Globus pallidus (tissue), 1 donor: ENCODE data around the gene ADCY2.

Source experiments
- DNase-seq: peaks from one replicate; pipeline ENCODE4 v3.0.0-alpha.2; 2015; ENCODE audit warnings: low spot score

ADCY2 gene

DNA sequence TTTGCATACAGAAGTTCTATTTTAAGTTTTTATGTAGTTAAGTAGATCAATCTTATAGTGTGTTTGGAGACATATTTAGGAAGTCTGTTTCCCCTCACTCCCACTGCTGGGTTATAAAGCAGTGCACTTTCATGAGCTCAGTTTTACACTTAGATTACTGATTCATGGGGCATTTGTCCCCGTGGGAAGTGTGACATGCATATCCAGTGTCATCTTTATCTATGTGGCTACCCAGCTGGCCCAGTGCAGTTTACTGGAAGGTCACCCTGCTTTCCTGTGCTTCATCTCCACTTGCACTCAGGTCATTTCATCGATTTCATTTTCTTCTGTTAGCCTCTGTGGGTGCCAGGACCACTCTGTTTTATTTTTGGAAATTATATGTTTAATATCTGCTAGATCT is 49.1 kb downstream of the ADCY2 start:
- no peak for DNase-seq

- no peak for DNase-seq
Measured at GRCh38 chr5:7445831-7446230, 49.9 kb downstream of the ADCY2 start.

GRCh38 chr5:7446913-7447312 is 51.0 kb downstream of the ADCY2 start:
- DNase-seq = no peak

- no peak for DNase-seq
Measured at GRCh38 chr5:7453947-7454346, 58.0 kb downstream of the ADCY2 start.

DNA sequence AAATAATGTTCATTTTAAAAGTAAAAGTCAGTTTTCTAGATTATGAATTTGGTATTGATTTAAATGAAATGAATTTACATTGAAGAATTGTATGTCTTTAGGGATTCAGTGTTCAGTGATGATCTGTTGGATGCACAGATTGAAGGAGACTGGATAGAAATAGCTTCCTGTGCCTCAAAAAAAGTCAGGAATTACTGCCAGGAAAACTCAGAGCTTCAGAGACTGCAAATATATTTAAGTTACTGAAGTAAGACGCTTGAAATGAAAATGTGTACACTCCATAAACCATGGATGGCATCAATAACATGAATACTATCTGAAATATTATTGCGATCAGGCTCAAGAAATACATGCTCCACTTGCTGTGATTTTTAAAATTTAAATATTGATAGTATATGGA is 60.3 kb downstream of the ADCY2 start:
- DNase-seq = no peak

- DNase-seq = no peak
Measured at GRCh38 chr5:7461371-7461770, 65.4 kb downstream of the ADCY2 start.

GRCh38 chr5:7462758-7463157 is 66.8 kb downstream of the ADCY2 start:
- DNase-seq = no peak

GRCh38 chr5:7464182-7464581 is 68.2 kb downstream of the ADCY2 start:
- no peak for DNase-seq

DNA sequence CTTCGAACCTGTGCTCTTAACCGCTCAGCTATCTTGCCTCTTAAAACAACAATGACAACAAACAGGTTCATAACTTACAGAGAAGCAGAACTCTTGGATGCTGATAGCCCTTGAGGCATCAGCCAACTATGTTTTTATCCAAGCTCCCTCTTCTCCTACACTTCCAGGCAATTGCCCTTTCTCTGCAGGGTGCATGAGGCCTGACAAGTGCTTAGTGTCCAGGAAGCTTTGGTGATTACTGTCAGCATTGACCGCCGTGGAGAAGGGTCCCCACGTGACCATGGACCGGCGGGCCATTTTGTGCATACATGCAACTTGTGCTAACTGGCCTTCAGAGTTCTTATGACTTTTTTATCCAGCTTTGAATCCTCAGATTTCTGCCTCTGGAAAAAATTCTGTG is 71.2 kb downstream of the ADCY2 start:
- DNase-seq = no peak

DNA sequence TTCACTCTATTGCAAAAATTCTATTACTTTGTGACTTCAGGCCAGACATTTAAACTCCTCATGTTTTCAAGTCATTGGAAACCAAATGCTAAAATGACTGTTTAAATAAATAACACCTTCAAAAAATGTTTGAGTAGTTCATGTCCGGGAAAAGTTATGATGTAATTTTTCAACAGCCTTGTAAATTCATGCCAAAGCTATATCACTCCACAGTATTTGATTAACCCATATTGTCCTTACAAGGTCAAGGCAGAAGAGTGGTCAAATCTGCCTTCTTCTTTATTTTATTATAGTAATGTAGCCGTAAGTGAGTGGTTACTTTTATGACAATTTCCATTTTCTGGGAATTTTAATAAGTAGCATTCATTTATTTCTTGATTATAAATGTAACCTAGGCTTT is 72.8 kb downstream of the ADCY2 start:
- no peak for DNase-seq

DNA sequence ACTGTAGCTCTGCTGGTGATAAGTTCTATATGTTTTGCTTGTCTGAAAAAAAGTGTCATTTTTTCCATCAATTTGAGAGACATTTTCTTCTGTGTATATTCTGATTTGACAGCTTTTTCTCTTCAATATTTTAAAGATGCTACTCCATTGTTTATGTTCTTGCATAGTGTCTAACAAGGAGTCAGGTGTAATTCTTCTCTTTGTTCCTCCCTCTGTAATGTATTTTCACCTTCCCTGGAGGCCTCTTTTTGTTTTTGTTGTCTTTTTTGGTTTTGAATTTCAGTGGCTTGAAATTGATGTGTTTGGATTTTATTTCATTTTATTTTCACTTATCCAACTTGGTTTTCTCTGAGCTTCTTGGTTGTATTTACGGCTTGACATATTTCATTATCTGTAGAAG is 75.8 kb downstream of the ADCY2 start:
- no peak for DNase-seq

- DNase-seq = no peak
Measured at GRCh38 chr5:7473115-7473514, 77.2 kb downstream of the ADCY2 start.

DNA sequence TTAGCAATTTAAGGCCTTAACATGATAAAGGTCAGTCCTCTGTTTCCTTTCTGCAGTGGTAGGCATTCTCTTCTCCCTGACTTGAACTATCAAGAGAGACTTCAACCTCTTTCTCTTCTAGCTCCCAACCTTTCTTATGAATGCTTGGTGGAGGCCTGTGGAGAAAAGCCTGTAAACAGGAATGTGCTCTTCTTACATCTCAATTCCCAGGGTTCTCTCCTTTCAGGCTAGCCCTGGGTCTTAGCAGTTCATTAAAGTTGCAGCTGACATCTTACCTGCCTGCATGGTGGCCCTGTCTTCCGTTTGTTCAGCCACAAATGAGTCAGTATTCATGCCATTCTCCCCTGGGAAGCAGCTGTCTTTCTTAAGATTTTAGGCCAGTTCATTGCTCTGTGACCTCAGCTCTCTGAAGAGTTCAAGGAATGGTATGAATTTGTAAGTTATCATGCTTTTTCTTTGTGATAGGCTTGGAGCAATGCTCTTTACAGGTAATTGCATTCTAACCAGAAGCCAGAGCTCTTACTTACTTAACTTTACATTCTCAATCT is 77.8 kb downstream of the ADCY2 start:
- no peak for DNase-seq

- DNase-seq = no peak
Measured at GRCh38 chr5:7474821-7475403, 79.0 kb downstream of the ADCY2 start.

DNA sequence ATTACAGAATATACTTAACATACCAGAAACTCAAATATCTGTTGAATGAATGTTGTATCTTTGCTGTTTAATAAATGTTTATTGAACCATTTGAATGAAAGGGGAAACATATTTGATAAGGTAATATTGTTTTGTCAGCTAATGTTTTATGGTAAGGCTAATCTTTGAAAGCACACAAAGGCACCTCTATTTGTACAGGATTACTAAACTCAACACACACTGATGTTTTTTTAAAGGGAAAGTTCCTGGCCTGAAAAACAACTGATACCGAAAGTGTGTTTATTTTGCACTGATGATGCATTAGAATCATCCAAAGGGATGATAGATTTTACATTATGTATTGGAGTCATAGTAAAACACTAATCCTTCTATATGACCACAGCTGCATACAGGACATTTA is 82.5 kb downstream of the ADCY2 start:
- DNase-seq = no peak

DNA sequence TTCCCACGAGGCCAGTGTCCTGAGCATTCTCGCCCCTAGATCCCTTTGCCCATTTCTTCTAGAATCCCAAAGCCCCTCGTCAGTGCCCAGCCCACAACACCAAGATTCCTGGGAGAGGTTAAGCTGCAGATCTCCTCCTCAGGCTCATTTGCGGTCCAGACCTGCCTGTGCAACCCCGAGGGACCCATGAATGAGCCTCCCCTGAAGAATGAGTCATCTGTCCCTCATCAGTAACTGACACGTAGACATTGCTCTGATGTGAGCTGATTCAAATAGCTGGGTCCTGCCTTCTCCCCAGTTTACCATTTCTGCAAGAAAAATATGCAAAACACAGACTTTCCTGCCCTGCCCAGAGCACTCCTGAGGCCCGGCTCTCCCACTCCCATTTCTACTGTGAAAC is 92.8 kb downstream of the ADCY2 start:
- DNase-seq = no peak

- no peak for DNase-seq
Measured at GRCh38 chr5:7492371-7492770, 96.4 kb downstream of the ADCY2 start.

GRCh38 chr5:7493081-7493480 is 97.1 kb downstream of the ADCY2 start:
- DNase-seq = no peak

GRCh38 chr5:7493622-7494021 is 97.7 kb downstream of the ADCY2 start:
- DNase-seq = no peak

GRCh38 chr5:7494481-7495130 is 98.7 kb downstream of the ADCY2 start:
- no peak for DNase-seq

DNA sequence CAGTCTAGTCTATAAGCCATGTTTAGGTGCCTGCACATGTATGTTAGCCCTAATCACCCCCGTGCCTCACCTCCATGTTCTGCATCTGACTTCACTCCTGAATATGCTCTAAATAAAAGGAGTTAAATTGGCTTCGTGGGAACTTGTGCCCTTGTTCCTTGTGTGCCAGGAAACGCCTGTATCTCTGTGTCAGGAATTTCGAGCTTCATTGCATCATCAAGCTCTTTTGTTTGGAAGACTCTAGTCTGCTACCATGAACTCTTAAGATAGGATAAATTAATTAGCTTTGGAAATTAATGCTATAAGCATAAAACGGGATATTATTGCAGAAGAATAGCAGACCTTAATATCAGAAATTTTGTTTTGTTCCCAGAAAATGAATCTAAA is 99.2 kb downstream of the ADCY2 start:
- DNase-seq = no peak

DNA sequence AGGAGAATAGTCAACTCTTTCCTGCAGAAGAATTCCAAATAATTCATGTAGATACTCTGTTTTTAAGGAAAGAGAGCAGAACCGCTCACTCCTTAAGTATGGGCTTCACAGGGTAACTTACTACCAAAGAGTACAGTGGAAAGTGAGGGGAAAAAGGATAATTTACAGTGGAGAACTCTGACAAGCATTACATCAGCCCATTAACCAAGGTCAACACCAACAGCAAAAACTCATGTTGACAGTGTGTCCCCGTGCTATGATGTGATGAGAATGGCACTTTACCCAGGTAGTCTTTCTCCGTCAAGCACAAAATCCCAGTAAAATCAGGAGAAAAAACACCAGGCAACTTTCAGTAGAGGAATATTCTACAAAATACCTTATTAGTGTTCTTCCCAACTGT is 104.3 kb downstream of the ADCY2 start:
- no peak for DNase-seq

GRCh38 chr5:7501061-7501460 is 105.1 kb downstream of the ADCY2 start:
- no peak for DNase-seq

GRCh38 chr5:7503564-7503963 is 107.6 kb downstream of the ADCY2 start:
- DNase-seq = no peak
